Amniotic epithelial cell (primary cell): ENCODE measurements around the gene PPM1A.
"Not testable (repeated sequence)": the region's sequence is repeated elsewhere in the genome, so short reads cannot be mapped to it uniquely, and the experiment has no call there.

Experiments used
- DNase-seq: peaks from one replicate; pipeline ENCODE4 v3.0.0-alpha.2; 2010; ENCODE audit warnings: low read depth

Gene PPM1A

DNA sequence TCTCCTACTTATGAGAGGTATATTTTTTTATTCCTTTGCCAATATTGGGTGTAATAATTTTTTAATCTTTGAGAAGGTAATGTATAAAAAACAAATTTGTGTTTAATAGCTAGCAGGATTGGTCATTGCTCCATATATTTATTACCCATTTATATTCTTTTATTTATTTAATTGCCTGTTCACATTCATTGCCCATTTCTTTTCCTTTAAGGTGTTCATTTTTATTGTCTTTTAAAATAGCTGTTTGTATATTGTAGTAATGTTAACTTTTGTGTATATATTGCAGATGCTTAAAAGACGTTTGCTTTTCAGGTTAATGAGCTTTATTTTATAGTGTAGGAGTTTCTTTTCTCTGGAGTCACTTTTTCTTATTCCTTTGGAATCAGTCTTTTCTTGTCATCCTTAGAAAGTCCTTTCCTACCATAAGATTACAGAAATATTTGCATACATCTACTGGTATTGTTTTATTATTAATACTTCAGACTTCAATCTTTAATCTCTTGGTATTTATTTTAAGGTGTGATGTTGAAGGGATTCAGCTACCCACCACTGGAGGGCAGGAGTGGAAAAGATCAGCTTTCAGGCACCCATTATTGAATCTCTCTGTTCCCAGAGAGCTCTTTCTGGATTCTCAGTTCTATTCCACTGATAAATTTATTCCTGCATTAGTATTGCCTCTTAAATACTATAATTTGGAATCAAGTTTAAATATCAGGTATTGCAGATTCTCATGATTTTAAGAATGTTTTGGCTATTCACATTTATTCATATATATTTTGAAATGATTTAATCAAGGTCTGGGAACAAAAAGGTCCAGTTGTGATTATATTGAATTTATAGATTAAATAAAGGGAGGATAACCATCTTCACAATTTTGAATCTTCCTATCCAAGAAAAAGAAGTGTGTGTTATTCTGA, 17.3 kb downstream of the PPM1A start:
- peak; percentile 24 for DNase-seq

DNA sequence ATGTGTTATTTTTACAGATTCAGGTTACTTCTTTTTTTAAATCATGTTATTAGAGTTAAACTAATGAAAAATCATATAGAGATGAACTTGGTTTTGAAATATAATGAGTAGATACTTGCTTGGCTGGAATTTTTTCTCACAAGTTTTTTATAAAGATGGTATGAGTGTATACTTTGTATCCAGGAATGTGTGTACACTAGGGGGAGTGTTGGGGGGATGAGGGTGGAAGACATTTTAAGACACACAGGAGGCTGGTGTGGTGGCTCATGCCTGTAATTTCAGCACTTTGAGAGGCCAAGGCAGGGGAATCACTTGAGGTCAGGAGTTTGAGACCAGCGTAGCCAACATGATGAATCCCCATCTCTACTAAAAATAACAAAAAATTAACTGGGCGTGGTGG, 23.2 kb downstream of the PPM1A start:
- DNase-seq: no peak

DNA sequence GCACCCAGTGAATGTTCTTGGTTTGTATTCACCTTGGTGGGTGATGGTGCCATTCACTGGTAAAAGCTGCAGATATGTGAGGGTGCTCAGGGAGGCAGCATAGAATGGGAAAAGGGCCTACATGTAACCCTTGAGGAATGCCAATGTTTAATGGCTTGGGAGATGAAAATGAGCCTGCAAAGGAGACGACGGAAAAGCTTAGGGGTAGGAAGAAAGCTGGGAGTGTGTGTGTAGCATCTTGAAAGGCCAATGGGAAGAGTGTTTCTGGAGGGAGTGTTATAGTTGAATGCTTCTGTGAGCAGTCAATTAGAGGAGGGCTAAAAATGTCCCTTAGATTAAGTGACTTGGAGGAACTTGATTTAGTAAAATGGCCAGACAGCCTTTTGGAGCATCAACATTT, 24.9 kb downstream of the PPM1A start:
- no peak for DNase-seq

DNA sequence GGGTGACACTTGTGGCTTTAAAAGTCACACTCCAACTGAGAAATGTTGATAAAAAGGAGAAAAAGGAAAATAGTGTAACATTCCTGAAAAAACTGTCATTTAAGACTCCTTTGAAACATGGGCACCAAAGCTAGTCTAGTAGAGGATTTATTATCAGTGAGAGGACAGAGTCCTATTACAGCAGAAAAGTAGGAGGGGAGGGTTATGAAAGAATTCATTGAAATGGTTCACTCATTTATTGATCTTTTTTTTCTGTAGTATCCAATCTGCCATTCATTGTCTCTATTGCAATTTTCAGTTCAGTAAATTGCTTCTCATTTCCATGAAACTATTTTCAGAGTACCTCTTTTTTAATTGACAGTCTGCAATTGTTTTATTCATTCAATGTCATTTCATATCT, 25.4 kb downstream of the PPM1A start:
- DNase-seq: no peak

DNA sequence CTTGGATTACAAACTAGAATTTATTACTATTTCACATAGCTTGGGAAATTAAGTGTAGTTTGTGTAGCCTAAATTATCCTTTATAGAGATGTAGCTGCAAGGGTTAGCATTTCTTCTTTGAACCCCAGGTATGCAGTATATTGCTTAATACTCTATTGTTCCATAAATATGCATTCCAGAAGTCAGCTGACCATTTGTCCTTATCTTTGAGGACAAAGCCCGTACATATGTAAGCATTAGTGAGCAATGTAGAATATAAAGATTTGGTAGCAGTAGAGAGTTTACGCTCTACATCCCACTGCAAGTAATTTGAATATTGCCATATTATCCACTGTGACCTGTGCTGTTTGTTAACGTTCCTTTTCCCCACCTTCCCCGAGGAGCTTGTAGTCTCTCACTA, 26.9 kb downstream of the PPM1A start:
- DNase-seq: peak; percentile 17

DNA sequence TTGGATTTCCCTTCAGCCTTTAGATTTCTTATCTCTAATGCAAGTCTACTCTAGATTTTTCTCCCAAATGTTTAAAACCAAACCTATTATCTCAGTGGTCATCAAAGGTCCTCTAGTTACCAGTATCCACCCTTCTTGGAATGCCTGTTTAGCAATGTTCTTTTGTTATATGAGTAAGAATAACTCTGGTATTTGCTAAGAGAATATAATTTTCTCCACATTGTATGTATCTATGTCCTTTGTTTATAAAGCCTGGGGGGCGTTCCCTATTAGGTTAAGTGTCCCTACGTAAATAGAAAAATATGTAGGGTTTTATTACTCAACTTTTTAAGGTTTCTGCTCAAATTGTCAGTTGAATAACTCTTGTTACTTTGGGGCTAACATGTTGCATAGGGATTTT, 27.3 kb downstream of the PPM1A start:
- DNase-seq: peak; percentile 45

DNA sequence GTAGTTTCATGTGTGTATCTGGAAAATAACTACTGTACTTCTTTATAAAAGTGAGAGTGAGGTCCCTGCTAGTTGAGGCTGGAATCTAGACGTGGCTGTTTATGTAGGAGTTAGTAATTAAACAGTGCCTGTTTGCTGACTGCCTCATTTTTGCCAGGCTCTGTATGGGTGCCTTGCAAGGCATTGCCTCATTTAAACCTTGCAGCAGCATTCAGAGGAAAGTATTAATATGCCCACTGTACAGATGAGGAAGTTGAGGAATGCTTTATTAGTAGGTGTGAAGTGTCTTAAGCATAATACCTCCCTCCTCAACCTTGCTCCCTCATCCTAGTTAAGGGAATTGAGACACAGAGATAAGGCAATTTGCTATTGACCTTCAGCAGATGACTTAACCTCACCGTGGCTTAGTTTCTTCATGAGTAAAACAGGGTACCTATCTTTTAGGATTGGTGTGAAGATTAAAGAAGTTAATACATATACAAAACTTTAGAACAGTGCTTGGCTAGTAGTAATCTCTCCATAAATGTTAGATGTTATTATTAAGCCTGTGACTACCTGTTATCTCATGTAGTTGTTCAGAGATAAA, 28.7 kb downstream of the PPM1A start:
- no peak for DNase-seq

DNA sequence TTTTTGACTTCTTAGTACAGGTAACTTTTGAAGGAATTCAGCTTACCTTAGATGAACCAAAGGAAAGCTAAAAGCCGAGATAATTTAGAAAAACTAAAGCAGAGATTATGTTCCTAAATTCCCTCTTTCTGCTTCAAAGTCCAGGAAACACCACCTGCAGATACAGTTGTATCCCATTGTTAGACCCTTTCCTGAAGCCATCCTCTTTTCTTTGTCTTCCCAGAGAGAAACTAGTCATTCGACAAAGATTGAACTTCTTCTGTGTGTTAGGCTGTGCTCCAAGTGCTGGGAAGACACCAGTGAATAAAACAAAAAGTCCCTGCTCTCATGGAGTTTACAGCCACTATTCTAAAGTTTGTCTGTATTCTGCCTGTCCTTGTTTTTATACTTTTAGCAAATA, 29.3 kb downstream of the PPM1A start:
- no peak for DNase-seq

DNA sequence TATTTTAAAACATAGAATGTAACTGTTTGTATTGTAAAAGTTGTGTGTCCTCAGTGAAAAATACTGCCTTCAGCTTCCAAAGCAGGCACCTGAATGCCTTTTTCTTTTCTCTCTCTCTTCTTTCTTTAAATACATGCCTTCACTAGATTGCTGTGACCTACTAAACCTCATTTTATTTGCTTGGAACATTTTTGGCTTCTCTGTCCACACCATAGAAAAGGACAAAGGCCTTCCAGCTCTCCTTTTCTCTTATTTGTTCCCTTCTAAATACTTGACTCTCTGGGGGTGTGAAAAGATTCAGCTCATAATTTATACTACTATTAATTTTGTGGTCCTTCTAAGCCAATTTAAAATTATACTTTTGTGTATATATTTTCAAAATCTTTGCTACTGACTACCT, 38.4 kb downstream of the PPM1A start:
- no peak for DNase-seq

DNA sequence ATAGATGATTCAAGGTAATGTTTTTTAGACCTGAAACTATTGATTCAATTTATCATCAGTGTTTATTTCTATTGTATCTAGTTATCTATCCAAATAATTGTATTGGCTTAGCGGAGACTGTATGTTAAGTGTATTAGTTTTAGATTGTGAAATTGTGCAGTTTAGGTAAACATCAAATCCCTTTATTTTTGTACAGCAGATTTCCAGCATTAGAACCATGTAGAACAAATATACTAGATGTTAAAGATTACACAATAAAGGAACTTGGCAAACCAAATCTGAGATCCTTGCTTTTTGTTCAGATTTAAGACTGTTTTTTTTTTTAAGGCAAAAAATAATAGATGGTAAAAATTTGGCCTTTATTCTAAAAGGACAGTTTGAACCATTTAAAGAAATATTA, 39.3 kb downstream of the PPM1A start:
- no peak for DNase-seq

DNA sequence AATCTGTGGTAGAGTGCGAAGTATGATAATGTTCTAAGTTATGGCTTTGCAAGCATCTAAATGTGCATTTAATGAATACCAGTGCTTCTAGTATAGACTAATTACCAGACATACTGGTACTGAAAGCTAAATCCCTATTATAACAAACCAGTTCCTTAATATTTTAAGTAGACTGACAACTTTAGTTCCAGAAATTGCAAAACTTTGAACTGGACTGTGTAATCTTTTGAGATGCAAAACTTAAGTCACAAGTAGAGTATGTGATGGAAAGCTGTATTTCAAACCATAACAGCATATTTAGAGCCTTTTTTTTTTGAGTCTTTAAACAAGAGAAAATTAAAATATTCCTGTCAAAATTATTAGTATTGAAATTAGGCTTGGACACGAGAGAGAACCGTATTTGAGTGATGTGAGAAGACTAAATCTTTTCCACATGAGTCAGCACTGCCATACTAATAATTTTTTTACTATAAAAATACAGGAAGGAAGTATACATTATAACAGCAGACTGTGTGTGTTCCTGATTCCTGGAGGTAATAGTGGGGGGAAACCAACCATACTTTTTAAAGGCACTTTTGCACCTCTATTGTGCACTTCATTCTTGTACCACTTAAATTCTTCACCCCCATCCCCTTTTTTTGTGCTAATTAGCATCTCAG, 45.5 kb downstream of the PPM1A start:
- DNase-seq: peak; percentile 32

DNA sequence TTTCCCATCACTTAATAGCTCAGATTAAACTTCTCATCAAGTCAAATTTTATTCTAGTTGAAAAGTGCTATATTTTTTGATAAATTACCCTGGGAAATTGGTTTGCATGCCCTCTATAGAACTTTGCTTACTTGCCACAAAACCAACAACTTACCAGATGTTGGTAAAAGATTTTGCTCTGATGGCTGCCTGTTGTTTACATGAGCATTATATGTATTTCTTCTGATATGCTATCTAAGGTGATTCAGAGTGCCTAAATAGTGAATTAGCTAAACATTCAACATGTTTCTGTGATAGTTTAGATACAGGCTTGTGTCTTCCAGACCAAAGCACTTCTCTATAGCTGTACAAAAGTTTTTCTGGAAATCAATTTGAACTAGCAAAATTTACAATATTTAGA, 51.0 kb downstream of the PPM1A start:
- no peak for DNase-seq

DNA sequence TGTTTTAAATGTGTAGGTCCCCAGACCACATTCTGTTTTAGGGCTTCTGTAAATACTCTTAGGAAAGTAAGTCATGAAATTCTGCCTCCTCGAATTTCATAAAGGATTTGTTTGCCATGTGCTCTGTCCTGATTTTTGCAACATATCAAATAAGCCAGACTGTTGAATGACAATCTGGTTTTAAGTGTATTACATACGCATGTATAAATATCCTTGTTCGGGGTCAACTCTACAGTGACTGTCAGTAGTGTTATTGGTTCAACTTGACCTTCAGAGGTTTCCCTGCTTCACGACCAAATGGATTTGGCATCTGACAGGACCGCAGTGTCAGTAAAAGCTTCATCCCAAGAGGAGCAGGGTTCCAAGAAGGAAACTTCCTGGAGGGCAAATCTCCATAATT, 52.7 kb downstream of the PPM1A start:
- no peak for DNase-seq

DNA sequence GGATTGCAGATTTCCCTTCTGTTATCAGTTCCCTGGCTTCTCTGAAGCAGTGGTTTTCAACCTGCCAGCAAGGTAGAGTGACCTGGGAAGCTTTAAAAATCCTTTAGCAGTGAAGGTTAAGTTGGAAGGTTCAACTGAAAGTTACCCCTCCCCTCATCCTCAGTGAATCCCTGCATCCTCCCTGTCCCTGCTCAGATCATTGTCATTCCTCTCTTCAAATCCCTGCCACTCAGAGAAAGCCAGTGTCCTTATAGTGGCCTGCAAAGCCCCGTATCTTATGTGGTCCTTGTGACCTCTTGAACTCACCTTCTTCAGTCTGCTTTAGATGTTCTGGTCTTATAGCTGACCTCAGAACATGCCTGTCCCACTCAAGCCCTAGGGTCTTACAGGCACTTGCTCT, 53.6 kb downstream of the PPM1A start:
- DNase-seq: no peak

DNA sequence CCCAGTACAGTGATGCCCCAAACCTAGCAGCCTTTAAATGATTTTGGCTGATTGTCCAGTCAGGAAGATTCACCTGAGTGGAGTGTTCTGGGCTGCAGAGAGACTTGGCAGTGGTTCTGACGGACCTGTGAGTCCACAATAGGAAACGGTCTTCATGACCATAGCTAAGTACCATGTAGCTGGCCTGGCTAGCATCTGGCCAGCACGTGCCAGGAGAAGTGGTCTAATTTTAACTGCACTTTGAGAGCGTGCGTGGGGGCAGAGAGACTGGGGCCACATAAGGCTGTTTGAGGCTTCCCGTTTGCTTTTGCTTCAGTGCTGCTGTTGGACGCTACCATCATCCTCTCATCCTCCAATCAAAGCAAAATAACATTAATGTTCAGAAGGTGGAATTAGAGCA, 54.7 kb downstream of the PPM1A start:
- no peak for DNase-seq

DNA sequence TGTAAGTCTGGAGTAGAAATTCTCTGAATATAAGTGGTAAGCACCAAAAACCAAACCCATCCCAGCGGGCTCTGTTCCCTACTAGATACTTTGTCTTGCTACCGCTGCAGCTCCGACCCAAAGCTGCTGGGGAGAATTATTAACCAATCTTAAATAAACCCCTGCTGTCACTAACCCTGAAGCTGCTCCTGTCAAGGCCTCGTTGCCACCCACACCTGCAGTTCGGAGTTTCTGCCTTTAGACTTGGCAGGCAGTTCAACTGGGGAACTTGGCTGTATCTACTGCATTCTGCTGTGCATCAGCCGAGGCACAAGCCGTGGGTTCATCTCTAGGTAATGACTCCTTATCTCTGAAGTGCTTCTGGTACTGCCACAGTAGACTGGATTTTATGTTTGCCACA, 55.5 kb downstream of the PPM1A start:
- no peak for DNase-seq

DNA sequence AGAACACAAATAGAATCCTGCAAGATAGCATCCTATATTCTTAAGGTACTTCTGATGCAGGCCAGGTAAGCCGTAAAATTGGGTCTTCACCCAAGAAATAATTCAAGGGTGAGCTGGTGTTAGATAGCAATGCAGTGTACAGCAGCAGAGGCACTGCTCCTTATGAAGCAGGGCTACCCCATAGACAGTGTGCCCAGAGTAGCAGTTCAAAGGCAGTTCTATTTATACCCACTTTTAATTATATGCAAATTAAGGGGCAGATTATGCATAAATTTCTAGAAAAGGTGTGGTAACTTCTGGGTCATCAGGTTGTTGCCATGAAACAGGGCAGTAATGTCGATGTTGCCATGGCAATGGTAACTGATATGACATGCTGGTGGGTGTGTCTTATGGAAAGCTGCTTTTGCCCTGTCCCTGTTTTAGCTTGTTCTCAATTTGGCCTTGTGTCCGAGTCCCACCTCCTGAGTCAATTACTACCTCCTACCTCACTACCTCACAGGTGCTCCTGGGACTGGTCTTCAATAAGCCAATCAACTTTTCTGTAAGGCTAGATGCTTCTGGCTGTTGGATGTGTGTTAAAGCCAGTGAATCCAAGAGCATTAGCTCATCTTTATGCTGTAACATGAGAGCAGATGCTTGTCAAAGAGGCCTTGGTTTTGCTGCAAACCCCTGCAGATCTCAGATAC, 61.0 kb downstream of the PPM1A start:
- DNase-seq: no peak

DNA sequence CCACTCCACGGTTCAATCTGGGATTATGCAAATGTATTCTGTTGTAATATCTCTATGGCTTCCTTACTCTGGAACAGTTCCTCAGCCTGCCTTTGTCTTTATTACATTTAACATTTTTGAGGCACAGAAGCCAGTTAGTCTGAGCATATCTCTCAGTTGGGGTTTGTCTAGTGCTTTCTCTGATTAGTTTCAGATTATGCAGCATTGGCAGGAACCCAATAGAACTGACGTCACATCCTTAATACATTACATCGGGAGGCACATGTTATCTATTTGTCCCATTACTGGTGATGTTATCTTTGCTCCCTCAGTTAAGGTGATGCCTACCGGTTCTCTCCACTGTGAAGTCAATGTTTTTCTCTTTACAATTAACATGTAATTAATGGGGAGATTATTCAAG, 62.4 kb downstream of the PPM1A start:
- DNase-seq: peak; percentile 37

DNA sequence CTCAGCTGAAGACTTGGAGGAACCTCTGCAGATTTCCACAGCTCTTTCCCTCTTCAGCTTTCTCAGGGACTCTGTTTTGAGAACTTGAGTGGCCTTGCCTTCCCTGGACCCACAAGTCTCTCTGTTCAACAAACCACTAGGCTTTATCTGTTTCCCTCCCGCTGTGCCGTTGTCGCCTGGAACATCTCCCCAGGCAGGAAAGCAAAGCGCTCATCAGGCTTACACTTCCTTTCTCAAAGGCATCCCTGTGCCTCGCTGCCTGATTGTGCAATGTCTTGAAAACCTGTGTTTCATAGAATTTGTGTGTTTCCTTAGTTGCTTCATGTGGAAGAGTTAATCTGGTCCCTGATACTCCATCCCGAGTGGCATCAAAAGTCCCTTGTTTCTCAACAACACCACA, 64.1 kb downstream of the PPM1A start:
- DNase-seq: no peak

DNA sequence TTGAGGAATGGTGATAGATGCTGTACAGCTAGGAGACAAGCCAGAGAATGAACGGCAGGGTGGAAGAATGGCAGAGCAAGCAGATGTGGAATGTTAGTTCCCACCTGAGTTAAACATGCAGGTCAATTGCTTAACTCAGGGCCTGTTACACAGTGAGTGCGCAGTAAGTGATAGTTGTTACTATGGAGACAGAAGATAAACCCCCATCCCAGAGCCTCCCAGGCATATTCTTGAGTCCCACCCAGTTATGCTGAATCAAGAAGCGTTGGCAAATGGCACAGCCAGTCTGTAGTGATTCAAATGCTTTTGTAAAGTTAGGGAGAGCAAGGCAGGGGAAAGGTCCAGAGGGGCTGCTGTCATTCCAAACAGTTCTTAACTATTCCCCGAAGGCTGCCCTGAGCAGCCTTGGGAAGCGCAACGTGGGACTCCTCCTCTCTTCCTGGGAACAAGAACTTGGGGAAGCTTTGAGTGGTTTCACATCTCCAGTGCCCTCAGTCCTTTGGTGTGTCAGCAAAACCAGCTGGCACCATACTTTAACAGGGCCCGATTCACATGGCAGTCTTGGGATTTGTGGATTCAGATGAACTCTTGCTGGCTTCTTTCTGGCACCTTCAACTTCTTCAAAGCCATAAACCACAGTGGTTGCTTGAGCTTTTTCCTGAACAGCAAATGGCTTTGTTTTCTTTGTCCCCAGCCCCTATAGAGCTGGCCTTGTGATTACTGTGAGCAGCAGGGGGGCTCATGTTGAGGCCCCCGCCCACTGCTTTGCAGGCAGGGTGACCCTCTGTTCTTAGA, 66.4 kb downstream of the PPM1A start:
- no peak for DNase-seq

DNA sequence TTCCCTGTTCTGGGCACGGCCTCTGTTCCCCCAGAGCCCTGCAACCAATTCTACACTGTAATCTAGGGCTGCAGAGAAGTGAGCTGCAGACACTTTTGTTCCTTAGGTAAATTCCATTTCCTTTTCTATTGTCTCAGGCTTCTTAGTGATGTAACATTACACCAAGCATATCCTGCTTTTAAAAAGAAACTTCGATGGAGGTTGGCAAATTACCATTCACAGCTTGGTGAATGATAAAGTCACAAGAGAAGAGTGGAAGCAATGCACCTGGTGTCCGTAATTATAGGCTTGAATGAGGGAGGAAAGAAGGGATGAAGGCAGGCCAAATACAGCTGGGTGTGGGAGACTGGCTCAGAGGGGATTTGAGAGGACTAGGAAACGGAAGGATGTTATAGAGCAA, 68.6 kb downstream of the PPM1A start:
- no peak for DNase-seq

DNA sequence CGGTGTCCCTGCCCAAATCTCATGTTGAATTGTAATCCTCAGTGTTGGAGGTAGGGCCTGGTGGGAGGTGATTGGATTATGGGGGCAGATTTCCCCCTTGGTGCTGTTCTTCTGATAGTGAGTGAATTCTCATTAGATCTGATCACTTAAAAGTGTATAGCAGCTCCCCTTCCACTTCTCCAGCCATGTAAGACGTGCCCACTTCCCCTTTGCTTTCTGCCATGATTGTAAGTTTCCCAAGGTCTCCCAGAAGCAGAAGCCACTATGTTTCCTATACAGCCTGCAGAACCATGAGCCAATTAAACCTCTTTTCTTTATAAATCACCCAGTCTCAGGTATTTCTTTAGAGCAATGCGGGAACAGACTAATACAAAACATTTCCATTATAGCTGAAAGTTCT, 71.8 kb downstream of the PPM1A start:
- not testable (repeated sequence) for DNase-seq
